ENCODE data around the gene FAM131C.

The FAM131C gene

DNA sequence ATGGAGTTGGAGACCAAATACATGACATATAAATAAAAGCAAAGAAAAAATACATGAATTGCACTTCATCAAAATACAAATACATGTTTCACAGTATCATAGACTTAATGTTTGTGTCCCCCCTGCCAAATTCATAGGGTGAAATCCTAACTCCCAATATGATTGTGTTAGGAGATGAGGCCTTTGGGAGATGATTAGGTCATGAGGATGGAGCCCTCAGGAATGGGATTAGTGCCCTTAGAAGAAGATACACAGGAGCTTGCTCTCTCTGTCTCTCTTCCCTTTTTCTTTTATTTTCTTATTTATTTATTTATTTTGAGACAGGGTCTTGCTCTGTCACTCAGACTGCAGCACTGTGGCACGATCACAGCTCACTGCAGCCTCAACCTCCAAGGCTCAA, 26.0 kb upstream of the FAM131C start:
- DNase-seq = no peak

DNA sequence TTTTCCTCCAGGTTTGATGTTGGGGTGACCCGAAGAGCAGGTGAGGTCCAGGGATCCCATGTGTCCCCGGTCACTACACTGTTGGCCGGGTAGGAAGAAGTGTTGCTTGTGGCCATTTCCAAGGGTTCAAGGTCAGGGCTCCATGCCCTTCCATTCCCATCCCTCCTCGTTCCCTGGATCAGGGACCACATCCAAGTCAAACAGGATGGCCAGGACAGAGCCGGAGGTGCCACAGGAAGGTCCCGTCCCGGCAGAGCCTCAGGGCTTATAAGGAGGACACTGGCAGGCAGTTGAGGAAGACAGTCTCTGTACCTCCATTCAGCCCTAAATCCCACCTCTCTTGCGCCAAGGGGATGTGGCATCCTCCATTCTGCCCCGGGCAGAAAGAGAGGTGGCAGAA, 22.0 kb upstream of the FAM131C start:
- no peak for DNase-seq

DNA sequence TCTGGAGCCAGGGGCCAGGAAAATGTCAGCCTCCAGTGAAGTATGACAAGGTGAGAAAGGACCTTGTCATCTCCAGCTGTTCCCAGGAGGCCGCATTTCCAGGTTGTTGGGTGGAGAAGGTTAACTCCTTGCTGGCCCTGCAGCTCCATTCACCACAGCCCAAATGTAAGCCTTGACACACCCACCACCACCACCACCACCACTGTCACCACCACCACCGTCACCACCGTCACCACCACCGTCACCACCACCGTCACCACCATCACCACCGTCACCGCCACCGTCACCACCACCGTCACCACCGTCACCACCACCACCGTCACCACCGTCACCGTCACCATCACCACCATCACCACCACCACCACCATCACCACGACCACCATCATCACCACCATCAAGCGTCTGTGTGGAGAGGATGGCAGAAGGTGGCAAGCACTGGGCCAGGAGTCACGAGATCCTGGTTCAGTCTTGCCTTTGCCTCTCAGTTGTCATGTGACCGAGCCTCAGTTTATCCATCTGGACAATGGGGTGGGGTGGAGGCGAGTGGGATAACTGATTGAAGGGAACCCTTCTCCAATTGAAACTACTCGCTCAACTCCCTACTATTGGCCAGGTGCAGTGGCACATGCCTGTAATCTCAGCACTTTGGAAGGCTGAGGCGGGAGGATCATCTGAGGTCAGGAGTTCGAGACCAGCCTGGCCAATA, 21.2 kb upstream of the FAM131C start:
- DNase-seq = no peak

DNA sequence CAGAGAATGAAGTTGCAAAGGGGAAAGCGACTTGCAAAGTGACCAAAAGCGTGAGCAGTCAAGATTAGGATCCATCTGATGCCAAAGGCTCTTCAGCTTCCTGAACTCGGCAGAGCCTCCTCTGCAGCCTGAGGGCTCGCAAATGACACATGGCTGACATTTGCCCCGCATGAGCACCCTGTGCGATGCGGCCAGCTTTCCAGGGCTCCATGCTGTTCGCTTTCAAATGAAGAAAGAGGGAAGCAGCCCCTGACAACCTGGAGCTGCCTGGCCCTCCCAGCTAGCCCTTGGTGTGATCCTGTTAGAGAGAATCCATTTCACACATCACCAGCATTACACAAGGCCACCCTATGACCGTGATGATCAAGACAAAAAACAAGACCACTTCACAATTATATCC, 20.2 kb upstream of the FAM131C start:
- DNase-seq = no peak

DNA sequence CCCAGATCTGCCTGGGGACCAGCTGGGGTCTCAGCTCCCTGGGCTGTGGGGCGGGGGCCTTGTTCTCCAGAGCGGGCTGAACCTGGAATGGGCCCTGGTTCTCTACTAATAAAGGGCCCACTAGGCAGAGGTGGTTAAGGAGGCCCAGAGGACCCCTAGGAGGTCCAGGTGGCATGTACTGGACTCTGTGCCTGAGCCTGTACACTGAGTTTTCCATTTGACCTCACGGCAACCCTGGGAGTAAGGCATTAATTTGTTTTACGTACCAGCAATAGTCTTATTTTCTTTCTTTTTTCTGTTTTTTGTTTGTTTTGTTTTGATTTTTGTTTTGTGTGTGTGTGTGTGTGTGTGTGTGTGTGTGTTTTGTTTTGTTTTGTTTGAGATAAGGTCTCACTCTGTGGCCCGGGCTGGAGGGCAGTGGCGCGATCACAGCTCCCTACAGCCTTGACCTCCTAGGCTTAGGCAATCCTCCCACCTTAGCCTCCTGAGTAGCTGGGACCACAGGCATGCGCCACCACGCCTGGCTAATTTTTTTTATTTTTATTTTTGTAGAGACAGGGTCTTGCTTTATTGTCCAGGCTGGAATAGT, 19.6 kb upstream of the FAM131C start:
- no peak for DNase-seq

DNA sequence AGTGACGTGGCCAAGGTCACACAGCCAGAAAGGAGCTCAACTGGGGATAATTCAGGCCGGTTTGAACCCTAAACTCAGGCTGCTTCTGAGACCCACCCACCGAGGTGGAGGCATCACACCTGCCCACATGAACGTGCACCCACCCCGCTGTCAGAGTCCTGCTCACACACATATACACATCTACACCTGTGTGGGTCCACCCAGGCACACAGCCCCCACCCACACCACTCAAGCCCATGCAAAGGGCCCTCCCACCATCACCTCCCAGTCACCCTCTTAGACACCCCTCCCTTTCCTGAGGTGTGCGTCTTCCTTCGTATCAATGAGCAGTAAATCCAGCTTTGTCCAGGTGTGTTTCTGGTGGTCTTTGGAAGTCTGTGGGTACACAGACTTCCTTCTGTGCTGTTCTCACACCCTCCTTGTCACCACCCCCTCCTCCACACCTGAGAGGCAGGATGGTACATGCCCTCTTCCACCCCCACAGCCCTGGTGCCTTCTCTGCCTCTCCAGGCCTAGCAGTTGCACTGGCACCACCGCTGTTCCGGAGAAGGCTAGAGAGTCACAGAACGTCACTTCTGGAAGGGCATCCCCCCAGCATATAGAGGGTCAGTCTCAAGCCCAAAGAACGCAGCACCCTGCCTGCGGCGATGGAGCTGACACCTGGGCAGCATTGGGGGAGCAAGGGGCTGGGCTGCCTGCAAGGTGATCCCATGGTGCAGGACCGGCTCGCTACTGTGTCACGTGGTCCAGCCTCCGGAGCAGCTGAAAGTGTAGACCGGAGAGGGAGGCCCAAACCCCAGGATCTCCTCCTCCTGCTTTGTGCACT, 18.9 kb upstream of the FAM131C start:
- no peak for DNase-seq

DNA sequence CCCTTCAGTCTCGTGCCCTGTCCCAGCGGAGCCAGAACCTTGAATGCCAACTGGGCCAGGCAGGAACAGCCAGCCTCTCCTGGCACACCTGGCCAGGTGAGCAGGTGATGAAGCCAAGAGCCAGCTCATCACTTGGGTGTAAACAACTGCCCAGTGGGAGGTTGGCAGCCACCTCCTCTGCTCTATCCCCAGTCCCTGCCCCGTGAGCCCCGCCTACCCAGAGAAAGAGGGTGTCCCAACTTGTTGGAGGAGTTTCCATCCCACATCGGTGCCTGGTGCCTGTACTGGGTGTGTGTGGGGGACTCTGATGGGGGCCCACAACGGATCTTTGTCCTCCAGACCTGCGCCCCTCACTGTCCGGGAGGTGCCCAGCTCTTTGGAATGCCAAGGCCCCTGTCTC, 17.8 kb upstream of the FAM131C start:
- DNase-seq = no peak

DNA sequence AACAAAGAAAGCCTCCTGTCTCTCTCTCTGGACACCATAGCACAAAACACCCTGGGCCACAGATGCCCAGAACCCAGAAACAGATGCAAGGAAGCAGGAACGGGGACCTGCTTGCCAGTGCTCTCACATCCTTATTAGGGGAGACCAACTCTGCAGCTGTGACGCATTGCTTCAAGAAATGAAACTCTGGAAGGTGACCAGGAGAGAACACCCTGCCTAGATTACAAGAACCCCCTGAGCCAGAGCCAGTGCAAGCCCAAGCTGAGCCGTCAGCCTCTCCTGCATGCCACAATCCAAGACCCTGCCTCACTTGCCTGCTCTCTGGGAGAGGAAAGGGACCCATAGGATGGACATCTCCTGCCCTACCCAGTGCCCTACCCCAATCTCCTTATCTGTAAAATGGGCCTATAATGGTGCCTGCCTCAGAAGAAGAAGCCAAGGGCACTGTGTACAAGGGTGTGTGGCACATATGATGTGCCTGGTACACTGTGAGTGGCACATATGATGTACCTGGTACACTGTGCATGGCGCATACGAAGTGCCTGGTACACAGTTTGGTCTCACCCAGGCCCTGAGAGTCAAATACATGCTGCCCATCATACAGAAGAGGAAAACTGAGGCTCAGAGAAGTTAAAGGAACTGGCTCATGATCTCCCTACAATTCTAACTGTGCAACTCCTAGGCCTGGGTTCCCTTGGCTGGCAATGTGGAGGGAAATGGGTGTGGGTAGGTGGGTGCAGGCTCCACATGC, 16.8 kb upstream of the FAM131C start:
- DNase-seq = no peak

DNA sequence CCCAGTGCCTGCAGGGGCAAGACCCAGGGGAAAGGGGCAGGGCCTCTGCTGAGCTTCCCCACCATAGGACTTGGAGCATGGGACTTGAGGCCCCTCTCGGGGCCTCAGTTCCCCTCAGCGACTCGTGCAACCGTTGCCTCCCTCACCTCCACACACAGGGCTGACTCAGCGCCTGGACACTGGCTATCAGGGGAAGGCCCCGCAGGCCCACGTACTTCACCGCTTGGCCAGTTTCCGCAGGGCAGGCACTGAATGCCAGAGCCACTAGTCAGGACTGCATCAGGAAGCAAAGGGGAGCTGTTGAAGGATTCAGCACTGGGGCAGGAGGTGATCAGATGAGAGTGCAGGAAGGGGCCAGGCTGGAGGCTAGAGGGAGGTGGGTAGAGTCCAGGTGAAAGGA, 15.5 kb upstream of the FAM131C start:
- DNase-seq = no peak

DNA sequence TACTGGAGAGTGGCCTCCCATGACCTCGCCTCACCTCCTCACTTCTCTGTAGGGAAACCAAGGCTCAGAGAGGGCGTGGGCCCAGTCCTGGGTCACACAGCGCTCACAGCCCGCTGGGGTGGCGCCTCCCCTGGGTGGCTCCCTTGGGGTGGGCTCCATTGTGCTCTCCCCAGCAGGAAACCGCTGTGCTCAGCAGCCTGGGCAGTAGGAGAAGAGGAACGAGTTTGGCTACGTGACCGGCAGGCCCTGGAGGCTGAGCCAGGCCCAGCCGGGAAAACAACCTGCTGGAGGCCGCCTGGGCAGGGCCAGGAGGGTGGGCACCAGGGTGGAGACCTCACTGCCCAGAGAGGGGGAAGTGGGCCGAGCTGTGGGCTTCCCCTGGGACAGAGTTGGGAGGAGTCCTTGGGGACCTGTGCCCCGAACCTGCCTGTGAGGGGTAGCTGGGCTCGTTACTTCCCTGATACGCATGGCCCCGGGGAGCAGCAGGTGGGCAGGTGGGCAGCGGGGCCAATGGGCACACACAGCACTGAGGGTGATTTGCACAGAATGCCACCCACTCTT, 15.0 kb upstream of the FAM131C start:
- no peak for DNase-seq

DNA sequence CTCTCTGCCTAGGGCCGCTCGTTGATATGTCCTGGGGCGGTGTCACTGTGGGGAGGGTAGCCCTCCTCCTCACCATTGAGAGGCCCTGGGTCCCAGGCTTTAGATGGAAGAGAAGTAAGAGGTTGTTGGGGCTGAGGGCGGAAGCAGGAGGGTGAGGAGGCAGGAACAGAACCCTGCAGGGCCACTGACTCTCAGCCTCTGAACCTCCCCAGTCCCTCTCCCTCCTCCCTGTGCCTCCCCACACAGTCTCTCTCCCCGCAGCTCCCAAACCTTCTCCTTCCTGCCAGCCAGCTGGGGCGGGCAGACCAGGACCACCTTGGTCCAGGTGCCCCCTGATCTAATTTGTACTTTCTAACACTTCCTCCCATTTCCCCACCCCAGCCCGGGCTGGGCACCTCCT, 14.3 kb upstream of the FAM131C start:
- DNase-seq = no peak

DNA sequence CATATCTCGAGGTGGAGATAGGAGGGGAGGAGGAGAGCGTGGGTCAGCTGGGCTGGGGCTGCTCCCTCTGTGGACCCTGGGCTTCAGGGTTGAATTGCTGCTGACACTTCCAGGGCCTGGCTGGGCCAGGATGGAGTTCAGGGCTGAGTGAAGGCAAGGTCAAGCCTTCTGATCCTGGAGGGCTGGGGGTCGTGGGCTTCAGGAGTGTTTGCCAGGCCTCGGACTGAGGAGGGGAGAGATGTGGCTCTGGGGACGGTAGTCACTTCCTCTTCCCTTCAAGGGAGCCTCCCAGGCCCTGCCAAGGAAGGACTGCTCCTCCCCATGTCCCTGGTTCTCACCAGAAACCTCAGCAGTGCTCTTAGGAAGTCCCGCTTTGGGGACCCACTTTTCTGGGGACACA, 12.1 kb upstream of the FAM131C start:
- DNase-seq = no peak

DNA sequence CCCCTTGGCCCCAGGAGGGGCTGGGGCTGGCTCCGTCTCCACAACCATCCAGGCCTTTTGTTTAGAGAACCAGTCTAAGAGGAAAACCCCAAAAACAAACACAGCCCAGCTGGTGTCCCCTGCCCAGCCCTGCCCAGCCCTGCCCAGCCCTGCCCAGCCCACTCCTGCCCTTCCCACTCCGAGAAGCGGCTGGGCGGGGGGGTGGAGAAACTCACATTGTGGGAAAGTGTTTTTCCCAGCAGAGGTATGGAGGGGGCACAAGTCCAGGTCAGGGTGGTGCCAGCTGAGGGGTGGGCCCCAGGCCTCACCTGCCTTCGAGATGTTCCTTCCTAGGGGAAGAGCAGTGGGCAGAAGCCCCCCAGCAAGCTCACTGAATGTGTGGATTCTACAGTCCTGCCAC, 10.0 kb upstream of the FAM131C start:
- DNase-seq = no peak

DNA sequence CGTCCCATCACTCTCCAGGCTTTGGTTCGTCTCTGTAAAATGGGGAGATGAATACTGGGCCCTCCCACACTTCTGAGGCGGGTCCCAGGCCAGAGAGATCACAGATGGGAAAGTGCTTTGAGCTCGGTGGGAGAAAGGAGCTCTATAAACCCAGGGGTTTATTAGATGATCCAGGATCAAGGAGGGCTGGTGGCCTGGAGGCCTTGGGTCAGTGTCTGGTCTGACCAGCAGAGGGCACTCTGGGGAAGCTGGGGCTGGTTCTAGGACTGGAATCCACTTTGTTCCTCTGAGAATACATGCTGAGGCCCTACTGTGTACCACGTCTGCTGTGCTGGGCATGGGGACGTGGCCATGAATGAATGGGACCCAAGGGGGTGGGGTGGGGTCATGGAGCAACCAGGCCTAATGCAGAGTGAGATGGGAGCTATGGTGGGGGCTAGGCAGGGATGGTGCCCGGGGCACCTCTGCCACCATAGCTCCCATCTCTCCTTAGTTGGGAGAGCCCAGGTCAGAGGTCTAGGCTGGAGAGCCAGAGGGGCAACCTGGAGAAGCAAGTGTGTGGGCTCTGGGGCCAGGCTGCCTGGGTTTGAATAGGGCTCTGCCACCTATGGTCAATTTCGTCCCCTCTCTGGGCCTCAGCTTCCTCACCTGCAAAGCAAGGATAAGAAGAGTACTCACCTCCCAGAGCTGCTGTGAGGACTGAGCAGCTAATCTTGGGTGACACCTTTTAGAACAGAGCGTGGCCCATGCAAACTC, 9.0 kb upstream of the FAM131C start:
- DNase-seq = peak; percentile 69

DNA sequence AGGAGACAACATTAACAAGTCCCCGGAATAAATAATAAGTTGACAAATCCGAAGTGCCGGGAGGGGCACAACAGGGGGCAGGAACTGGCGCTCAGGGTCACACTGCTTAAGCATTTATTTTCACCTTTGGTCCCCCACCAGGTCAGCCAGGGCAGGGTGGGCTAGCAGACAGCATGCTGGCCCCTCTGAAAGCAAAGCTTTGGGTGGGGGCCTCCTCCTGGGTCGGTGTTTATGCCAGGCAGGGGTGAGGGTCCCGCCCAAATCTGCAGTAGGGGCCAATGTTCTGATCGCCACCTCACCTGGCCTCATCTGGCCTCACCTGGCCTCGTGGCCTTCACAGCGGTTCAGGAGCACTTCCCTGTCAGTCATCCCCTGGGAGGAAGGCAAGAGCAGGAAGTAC, 8.2 kb upstream of the FAM131C start:
- no peak for DNase-seq

DNA sequence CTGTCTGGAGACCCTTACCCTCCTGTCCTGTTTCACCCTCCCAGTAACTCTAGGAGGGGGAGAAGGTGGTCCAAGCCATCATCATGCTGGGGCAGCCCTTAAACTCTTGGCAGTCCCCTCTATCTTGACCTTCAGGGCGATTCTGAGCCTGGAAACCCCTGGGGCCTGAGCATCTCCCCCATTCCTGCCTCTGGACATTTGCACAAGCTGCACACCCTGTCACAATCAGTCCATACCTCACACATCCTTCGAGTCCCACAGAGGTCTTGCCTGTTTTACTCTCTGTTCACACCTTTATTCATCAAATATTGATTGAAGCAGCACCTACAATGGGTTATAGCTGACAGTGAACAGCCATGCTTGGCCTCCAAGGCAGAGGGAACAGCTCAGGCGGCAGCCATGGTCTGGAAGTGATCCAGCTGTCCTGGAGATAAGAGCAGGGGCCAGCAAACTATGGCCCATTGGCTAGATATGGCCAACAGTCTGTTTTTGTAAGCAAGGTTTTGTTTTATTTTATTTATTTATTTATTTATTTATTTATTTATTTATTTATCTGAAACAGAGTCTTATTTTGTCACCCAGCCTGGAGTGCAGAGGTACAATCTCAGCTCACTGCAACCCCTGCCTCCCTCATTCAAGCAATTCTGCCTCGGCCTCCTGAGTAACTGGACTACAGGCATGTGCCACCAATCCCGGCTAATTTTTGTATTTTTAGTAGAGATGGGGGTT, 7.1 kb upstream of the FAM131C start:
- no peak for DNase-seq

DNA sequence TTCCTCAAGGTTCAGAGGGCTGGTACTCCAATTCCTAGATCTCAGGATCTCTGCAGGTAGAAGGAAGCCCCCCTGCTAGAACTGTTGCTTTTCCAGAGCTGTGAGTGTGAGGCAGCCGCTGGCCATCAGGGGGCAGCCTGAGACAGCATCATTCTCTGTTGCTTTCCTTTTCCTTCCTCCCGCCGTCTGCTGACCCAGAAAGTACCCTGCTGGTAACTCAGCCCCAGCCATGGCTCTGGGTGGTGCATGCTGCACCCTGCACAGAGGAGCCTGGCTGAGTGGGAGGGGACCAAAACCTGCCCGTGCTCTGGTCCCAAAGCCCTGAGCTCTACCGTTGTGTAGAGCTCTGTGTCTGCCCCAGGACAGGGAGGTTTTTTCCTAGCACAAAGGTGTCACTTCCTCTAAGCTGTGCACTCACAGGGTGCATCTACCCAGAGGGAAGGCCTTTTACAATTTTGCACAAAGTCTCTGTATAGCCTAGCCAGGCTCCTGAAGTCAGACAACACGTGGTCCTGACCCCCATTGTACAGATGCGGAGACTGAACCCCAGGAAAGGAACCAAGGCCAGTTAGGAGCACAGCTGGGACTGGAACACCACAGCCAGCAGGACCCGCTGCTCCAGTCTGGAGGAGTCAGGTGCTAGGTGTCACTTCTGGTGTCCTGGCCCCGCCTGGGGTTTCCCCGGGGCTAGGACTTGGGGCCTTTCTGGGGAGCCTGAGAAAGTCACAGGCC, 5.6 kb upstream of the FAM131C start:
- peak; percentile 88 for DNase-seq

DNA sequence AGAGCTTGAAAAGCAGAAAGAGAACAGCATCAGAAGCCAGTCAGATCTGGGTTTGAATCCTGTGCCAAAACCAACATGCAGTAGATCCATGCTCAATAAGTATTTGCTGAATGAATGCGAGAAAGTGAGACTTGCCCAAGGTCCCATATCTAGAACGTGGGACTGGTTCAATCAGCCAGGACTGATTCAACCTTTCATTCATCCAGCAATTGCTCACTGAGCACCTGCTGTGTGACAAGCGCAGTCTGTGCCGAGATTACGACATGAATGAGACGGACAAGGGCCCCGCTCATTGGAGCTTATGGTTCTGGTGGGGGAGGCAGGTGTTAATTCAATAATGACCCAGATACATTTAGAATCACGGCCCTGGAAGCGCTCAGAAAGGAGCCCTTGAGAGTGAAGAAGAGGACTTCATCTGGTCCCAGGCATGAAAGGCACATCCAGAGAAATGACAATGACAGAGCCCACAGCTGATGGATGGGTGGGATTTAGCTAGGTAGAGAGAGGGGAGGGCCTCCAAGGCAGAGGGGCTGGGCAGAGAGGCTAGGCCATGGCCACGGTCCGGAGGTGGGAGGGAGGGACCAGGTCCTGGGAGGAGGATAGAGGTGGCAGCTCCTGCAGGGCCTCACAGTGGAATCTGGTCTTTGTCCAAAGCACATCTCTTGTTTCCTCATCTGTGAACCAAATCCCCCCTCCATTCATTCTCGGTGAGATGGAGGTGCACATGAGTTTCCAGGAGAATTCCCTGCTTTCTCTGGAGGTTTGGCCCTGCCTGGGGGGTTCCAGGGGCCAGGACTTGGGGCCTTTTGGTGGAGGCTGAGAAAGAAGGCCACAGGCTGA, 4.2 kb upstream of the FAM131C start:
- DNase-seq = no peak

DNA sequence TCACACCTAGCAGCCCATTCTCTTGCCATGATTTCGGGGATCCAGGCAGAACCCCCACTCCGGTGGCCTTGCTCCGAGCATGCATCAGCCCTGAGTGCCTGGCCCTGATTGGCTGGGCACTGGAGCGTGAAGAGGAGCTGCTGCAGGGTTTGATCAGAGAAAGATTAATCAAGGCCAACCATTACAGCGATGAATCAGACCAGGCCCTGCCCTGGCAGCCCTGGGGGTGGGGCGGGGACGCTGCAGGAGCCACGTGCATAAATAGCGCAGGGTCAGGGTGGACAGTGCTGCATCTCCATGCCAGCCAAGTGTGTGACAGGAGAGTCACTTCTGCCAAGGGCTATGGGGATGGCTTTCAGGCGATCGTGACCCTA, 3.4 kb upstream of the FAM131C start:
- DNase-seq = no peak
